Loucy (cell line): Measurements from ENCODE around the gene EIF4EBP2.

Source experiments
- EZH2phosphoT487 ChIP-seq: fragments of 200-600 bp; IDR thresholded peaks from 2 replicates; pipeline ENCODE4 v1.6.1; 2018; ENCODE audit warnings: antibody characterized with exemption, mild to moderate bottlenecking, moderate library complexity, borderline replicate concordance
- TF ChIP-seq, protein P1 (sequence below): fragments of 200-600 bp; sonication (generic); conservative IDR thresholded peaks from 2 replicates; pipeline ENCODE4 v1.5.1; 2014; ENCODE audit warnings: mild to moderate bottlenecking, antibody characterized with exemption, low read length

DNA sequence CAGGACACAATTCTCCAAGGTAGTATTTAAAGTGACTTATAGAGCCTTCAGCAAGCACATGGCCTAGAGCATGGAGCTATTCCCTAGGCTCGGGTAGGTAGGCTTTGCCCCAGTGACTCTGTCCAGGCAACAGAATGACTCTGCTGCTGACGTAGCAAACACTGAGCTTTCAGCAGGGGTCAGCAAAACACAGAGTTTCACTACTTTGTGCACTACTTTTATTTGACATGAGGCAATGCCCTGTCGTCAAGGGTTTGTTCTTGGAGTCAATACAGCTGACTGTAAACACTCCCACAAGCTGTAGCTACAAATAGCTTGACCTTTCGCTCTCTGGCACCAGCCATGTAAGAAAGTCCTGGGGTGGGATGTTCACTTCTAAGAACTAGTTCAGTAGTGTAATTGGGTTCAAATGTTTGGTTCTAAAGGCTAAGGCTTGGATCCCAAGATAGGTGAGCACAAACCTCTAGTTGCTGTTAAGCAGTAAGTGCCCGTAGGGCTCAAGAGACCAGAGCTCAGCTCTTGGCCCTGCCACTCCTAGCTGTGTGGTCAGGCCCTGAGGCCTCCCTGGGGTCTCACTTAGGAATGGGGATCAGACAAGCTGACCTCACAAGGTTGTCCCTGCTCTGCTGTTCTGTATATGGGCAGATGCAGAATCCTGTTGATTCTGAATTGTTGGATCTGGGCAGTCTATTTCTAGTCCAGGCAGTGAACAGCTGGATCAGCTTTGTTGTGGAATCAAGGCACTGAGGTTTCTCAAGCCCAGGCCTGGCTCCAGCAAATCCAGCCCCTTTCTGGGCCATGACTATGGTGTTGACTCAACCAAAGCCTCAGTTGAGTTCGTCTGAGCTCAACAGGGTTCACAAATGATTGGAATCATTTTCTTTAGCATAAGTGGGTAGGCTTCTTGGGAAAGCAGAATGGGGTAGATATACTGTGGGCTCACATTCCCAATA is 26.8 kb downstream of the EIF4EBP2 start:
- TF ChIP-seq, protein P1, sequence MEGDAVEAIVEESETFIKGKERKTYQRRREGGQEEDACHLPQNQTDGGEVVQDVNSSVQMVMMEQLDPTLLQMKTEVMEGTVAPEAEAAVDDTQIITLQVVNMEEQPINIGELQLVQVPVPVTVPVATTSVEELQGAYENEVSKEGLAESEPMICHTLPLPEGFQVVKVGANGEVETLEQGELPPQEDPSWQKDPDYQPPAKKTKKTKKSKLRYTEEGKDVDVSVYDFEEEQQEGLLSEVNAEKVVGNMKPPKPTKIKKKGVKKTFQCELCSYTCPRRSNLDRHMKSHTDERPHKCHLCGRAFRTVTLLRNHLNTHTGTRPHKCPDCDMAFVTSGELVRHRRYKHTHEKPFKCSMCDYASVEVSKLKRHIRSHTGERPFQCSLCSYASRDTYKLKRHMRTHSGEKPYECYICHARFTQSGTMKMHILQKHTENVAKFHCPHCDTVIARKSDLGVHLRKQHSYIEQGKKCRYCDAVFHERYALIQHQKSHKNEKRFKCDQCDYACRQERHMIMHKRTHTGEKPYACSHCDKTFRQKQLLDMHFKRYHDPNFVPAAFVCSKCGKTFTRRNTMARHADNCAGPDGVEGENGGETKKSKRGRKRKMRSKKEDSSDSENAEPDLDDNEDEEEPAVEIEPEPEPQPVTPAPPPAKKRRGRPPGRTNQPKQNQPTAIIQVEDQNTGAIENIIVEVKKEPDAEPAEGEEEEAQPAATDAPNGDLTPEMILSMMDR, result no peak
- no peak for TF ChIP-seq EZH2phosphoT487
